ENCODE measurements around the gene PRDM16.

The PRDM16 gene

GRCh38 chr1:3340548-3341235, 271.7 kb downstream of the PRDM16 start:
- no peak overlapping the region for H3K4me3 ChIP-seq (ENCODE audit: low read depth, low read length)
- TF ChIP-seq MYC (IDR thresholded peaks at IDR 0.05; ENCODE audit: low read depth, low read length), result no peak
- no peak for TF ChIP-seq CTCF (IDR thresholded peaks at IDR 0.05; ENCODE audit: low read depth, low read length)
- TF ChIP-seq POLR2A (IDR thresholded peaks at IDR 0.05; ENCODE audit: extremely low read depth, insufficient read length), result no peak
- no peak for TF ChIP-seq MAX (IDR thresholded peaks at IDR 0.05; ENCODE audit: low read depth, low read length)
- DNase-seq (ENCODE audit: low read depth), result no peak

GRCh38 chr1:3341236-3341994, 272.4 kb downstream of the PRDM16 start:
- no peak for TF ChIP-seq MYC (IDR thresholded peaks at IDR 0.05; ENCODE audit: low read depth, low read length)
- TF ChIP-seq CTCF (IDR thresholded peaks at IDR 0.05; ENCODE audit: low read depth, low read length), result no peak
- H3K4me3 ChIP-seq (ENCODE audit: low read depth, low read length), result no peak overlapping the region
- no peak for DNase-seq (ENCODE audit: low read depth)

GRCh38 chr1:3342960-3343359, 274.0 kb downstream of the PRDM16 start:
- no peak overlapping the region for H3K4me3 ChIP-seq (ENCODE audit: low read depth, low read length)
- no peak for DNase-seq (ENCODE audit: low read depth)
- TF ChIP-seq MAX (IDR thresholded peaks at IDR 0.05; ENCODE audit: low read depth, low read length) (no peak), CTCF (IDR thresholded peaks at IDR 0.05; ENCODE audit: low read depth, low read length) (no peak), POLR2A (IDR thresholded peaks at IDR 0.05; ENCODE audit: extremely low read depth, insufficient read length) (no peak), MYC (IDR thresholded peaks at IDR 0.05; ENCODE audit: low read depth, low read length) (no peak)

- no peak for DNase-seq (ENCODE audit: low read depth)
- no peak for TF ChIP-seq POLR2A (IDR thresholded peaks at IDR 0.05; ENCODE audit: extremely low read depth, insufficient read length)
- TF ChIP-seq MAX (IDR thresholded peaks at IDR 0.05; ENCODE audit: low read depth, low read length), result no peak
- no peak for TF ChIP-seq MYC (IDR thresholded peaks at IDR 0.05; ENCODE audit: low read depth, low read length)
- no peak for TF ChIP-seq CTCF (IDR thresholded peaks at IDR 0.05; ENCODE audit: low read depth, low read length)
- no peak overlapping the region for H3K4me3 ChIP-seq (ENCODE audit: low read depth, low read length)
Measured at GRCh38 chr1:3344395-3344794, 275.4 kb downstream of the PRDM16 start.

- DNase-seq (ENCODE audit: low read depth), result no peak
- no peak overlapping the region for H3K4me3 ChIP-seq (ENCODE audit: low read depth, low read length)
- no peak for TF ChIP-seq MYC (IDR thresholded peaks at IDR 0.05; ENCODE audit: low read depth, low read length)
- no peak for TF ChIP-seq CTCF (IDR thresholded peaks at IDR 0.05; ENCODE audit: low read depth, low read length)
- no peak for TF ChIP-seq POLR2A (IDR thresholded peaks at IDR 0.05; ENCODE audit: extremely low read depth, insufficient read length)
- TF ChIP-seq MAX (IDR thresholded peaks at IDR 0.05; ENCODE audit: low read depth, low read length), result no peak
Measured at GRCh38 chr1:3345792-3346191, 276.8 kb downstream of the PRDM16 start.
